A673 (cell line): ENCODE data around the gene SLC47A2. TPM values are rescaled to one million over a fixed set of nuclear protein-coding genes. Genes with fewer than 3 reads are reported as not detected.
A peak's percentile ranks its signal among the peaks of the same experiment; 100 is the strongest.

ENCODE experiments used
- BruUV-seq: library from RNA; stranded (reverse); fragments of 400-500 nt; replicated peaks from 2 replicates; lab custom pipeline; 2021; lab: Mats Ljungman, UMichigan
- CTCF ChIA-PET: fragments of 300-600 bp; sonication (Branson Sonifier 250); formaldehyde crosslinking; loops from one replicate; lab custom pipeline; 2022; ENCODE audit warnings: antibody characterized with exemption; lab: Charles Lee
- POLR2A ChIA-PET: fragments of 300-600 bp; sonication (Branson Sonifier 250); formaldehyde crosslinking; loops from one replicate; lab custom pipeline; 2022; ENCODE audit warnings: antibody characterized with exemption; ENCODE audit not compliant: low non-redundant PET; lab: Charles Lee
- DNase-seq: peaks from one replicate; pipeline ENCODE4 v3.0.0-alpha.2; 2015; ENCODE audit warnings: low spot score
- H3K27ac ChIP-seq: fragments of 200-600 bp; sonication (generic); 2 replicates; pipeline ENCODE4 v1.5.1; 2016; ENCODE audit warnings: mixed run types, low read depth, mild to moderate bottlenecking, mixed read lengths, antibody characterized with exemption, low read length; ENCODE audit not compliant: poor library complexity, severe bottlenecking
- H3K27me3 ChIP-seq: fragments of 200-600 bp; sonication (generic); replicated peaks from 2 replicates; pipeline ENCODE4 v1.6.1; 2017; ENCODE audit warnings: mixed run types, low read depth, mild to moderate bottlenecking, mixed read lengths, antibody characterized with exemption, low read length; ENCODE audit not compliant: insufficient read depth, poor library complexity
- H3K36me3 ChIP-seq: fragments of 200-600 bp; sonication (generic); 2 replicates; pipeline ENCODE4 v1.6.1; 2016; ENCODE audit warnings: mixed run types, mild to moderate bottlenecking, mixed read lengths, antibody characterized with exemption, low read length; ENCODE audit not compliant: insufficient read depth, poor library complexity, severe bottlenecking
- H3K4me1 ChIP-seq: fragments of 200-600 bp; sonication (generic); 2 replicates; pipeline ENCODE4 v1.6.1; 2017; ENCODE audit warnings: mixed run types, mild to moderate bottlenecking, mixed read lengths, antibody characterized with exemption, low read length; ENCODE audit not compliant: insufficient read depth, poor library complexity, severe bottlenecking
- H3K4me3 ChIP-seq: fragments of 200-600 bp; sonication (generic); 2 replicates; pipeline ENCODE4 v1.5.1; 2016; ENCODE audit warnings: low read depth, mixed run types, mild to moderate bottlenecking, mixed read lengths, low read length; ENCODE audit not compliant: poor library complexity, severe bottlenecking
- H3K9me3 ChIP-seq: fragments of 200-600 bp; sonication (generic); 2 replicates; pipeline ENCODE4 v1.6.1; 2016; ENCODE audit warnings: mixed run types, low read depth, mild to moderate bottlenecking, mixed read lengths, antibody characterized with exemption, low read length; ENCODE audit not compliant: poor library complexity, severe bottlenecking
- EZH2 ChIP-seq: fragments of 200-600 bp; sonication (generic); IDR thresholded peaks from 2 replicates; pipeline ENCODE4 v1.6.1; 2017; ENCODE audit warnings: borderline replicate concordance, low read depth, mild to moderate bottlenecking, mixed read lengths, antibody characterized with exemption, low read length; ENCODE audit not compliant: poor library complexity, severe bottlenecking
- intact Hi-C: fragments of 100-400 bp; cut with micrococcal nuclease; formaldehyde crosslinking; loops from one replicate; pipeline ENCODE4 v1.10.0; 2022; ENCODE audit not compliant: unreplicated experiment
- total RNA-seq: library from RNA; stranded (reverse); gene quantifications from 2 replicates; pipeline ENCODE4 v1.2.3, GENCODE V29; 2021
- TF ChIP-seq, protein P1 (sequence below): fragments of 300-800, 200-600 bp; sonication (generic); conservative IDR thresholded peaks from 2 replicates; pipeline ENCODE4 v1.5.1; 2017; ENCODE audit warnings: low read depth, mild to moderate bottlenecking, antibody characterized with exemption, low read length, moderate library complexity, mixed read lengths

SLC47A2 gene
- total RNA-seq, 1 experiment from 2014 or later, result not detected

DNA sequence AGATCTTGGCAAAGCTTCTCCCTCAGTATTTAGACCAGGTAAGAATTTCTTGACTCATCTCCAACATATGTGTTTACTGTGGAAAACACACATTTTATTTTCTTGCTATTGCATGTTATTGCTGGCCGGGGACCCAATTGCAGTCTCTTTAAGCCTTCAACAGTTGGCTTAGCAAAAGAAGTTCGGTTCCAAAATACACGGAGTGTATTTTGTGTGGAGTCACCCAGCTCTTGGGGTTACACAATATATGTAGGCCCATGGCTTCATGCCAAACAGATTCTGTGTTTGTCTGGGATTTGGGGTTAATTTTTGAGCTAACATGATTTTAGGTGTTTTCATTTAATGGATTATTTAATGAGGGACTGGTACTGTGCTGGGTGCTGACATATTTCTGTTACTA lies 63.8 kb downstream of the SLC47A2 start:
- no peak for TF ChIP-seq EZH2
- TF ChIP-seq, protein P1, sequence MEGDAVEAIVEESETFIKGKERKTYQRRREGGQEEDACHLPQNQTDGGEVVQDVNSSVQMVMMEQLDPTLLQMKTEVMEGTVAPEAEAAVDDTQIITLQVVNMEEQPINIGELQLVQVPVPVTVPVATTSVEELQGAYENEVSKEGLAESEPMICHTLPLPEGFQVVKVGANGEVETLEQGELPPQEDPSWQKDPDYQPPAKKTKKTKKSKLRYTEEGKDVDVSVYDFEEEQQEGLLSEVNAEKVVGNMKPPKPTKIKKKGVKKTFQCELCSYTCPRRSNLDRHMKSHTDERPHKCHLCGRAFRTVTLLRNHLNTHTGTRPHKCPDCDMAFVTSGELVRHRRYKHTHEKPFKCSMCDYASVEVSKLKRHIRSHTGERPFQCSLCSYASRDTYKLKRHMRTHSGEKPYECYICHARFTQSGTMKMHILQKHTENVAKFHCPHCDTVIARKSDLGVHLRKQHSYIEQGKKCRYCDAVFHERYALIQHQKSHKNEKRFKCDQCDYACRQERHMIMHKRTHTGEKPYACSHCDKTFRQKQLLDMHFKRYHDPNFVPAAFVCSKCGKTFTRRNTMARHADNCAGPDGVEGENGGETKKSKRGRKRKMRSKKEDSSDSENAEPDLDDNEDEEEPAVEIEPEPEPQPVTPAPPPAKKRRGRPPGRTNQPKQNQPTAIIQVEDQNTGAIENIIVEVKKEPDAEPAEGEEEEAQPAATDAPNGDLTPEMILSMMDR, result no peak
- peaks cover 34% of the 10 kb centered on the region for H3K36me3 ChIP-seq
- ChIA-PET CTCF (no interaction called here), POLR2A (no interaction called here)
- H3K27ac ChIP-seq, result no peak overlapping the region
- H3K4me1 ChIP-seq, result peaks cover 25% of the 10 kb centered on the region
- no TSS peak for BruUV-seq
- H3K27me3 ChIP-seq, result no peaks in the 10 kb centered on the region
- H3K9me3 ChIP-seq, result peaks cover 2% of the 10 kb centered on the region
- DNase-seq, result no peak
- H3K4me3 ChIP-seq, result no peak overlapping the region
- intact Hi-C loops, result no loop called here

DNA sequence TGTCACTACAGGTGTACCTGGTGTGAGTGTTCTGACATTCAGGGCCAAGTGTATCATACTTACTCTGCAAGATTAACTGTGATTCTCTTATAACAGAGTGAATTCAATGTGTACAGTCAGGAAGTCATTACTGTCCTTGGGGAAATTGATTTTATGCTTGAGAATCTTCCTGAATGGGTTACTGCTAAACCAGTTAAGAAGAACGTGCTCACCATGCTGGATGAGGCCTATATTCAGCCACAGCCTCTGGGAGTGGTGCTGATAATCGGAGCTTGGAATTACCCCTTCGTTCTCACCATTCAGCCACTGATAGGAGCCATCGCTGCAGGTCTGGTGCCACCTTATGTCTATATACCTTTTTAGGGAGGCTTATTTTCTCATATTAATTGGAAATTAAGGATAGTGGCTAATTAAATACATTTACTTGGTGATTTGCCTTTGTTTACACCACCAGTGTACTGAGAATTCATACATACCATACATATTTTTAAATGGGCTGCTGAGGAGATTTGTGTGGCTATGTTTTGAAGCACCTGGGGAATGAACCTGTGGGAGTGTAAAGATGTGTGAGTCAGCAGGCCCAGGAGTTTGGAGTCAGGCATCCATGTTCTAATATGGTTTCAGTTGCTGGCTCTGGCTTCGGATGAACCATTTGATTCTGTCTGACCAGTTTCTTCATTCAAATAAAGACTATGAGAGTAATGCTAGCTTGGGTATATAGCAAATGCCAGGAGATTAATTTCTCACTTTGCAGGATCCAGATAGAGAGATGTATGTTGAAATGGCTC lies 64.7 kb downstream of the SLC47A2 start:
- ChIA-PET CTCF (no interaction called here), POLR2A (no interaction called here)
- peaks cover 31% of the 10 kb centered on the region for H3K4me1 ChIP-seq
- H3K27ac ChIP-seq, result peak overlapping the region; percentile 31
- peaks cover 30% of the 10 kb centered on the region for H3K36me3 ChIP-seq
- peak; percentile 74 for DNase-seq
- no peak overlapping the region for H3K4me3 ChIP-seq
- H3K27me3 ChIP-seq, result no peaks in the 10 kb centered on the region
- no TSS peak for BruUV-seq
- peaks cover 2% of the 10 kb centered on the region for H3K9me3 ChIP-seq
- TF ChIP-seq, protein P1, result no peak
- TF ChIP-seq EZH2, result no peak
- intact Hi-C loops, result no loop called here

DNA sequence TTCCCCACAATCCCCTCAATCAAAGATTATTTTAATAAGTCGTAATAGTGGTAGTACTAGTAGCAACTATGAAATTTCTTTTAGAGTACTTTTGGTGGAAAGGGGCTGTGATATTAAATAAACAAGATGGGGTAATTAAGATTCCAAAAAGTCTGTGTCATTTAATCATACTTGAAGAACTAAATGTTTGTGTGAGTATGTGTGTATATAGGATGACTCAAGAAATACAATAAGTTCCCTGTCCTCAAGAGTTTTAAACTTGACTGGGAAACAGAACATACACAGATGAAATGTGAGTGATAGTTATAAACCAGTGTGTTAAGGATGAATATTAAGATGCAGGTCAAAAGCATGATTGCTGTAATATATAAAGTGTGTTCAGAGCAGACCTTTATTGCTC lies 65.6 kb downstream of the SLC47A2 start:
- CTCF ChIA-PET, result no interaction called here
- no TSS peak for BruUV-seq
- TF ChIP-seq EZH2, result no peak
- TF ChIP-seq, protein P1, result no peak
- POLR2A ChIA-PET, result no interaction called here
- Histone ChIP-seq H3K27ac (peak overlapping the region; percentile 31), H3K36me3 (peaks cover 27% of the 10 kb centered on the region), H3K4me1 (peaks cover 31% of the 10 kb centered on the region), H3K9me3 (peaks cover 2% of the 10 kb centered on the region), H3K27me3 (no peaks in the 10 kb centered on the region), H3K4me3 (no peak overlapping the region)
- intact Hi-C loops, result no loop called here
- DNase-seq, result no peak
